ENCODE results near the gene RPL14.

GRCh38 chr3:40445880-40446279 lies 11.3 kb upstream of the RPL14 start:
- TF ChIP-seq CTCF (IDR thresholded peaks at IDR 0.05) = no peak
- no peak for TF ChIP-seq ZFX (IDR thresholded peaks at IDR 0.05; ENCODE audit: borderline replicate concordance)

Data from 22Rv1 (cell line).